DMS153 treated with DMSO at 0.1 percent for 48 hours (cell line): Measurements from ENCODE around the gene GOLGA6L7.
"Not testable (repeated sequence)": the region's sequence is repeated elsewhere in the genome, so short reads cannot be mapped to it uniquely, and the experiment has no call there.

Source experiments
- DNase-seq: peaks from one replicate; lab custom pipeline; 2025; ENCODE audit not compliant: unreplicated experiment; lab: John Stamatoyannopoulos, UW

Gene GOLGA6L7

GRCh38 chr15:28847959-28848358 is 485 bp downstream of the GOLGA6L7 start:
- DNase-seq: not testable (repeated sequence)

DNA sequence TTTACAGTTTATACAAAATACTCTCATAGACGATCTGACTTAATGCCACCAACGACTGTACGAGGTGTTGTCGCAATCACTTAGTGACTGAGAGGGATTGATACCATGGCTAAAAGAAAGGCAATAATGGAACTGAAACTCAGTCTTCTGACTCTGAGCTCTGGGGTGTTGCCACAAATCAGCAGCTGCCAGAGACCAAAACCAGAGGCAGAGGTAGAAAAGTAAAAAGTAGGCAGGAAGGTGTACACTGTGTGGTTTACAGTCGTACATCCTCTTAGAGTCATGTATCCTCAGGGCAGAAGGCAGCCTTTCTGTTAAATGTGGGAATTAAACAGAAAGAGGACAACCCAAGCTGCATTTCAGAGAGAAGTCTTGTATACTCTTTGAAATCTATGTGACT is 1.2 kb downstream of the GOLGA6L7 start:
- DNase-seq: not testable (repeated sequence)

- DNase-seq: not testable (repeated sequence)
Measured at GRCh38 chr15:28844147-28844546, 4.3 kb downstream of the GOLGA6L7 start.

DNA sequence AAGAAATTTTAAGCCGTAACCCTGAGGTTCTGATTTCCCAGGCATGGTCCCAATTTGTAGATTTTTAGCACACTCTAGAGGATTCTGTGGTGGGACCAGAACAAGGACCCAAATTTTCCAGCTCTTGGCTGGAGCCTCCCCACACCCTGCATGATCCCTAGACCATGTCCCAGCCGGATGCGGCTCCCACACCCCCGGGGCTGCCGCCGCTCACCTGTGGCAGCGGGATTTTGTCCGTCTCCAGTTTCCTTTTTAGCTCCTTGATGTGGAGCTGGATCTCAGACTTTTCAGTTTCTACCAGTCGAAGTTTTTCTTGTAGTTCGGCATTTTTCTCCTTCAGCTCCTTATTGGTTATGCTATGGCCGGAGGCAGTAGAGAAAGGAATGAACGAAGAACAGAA is 4.9 kb downstream of the GOLGA6L7 start:
- DNase-seq: not testable (repeated sequence)

DNA sequence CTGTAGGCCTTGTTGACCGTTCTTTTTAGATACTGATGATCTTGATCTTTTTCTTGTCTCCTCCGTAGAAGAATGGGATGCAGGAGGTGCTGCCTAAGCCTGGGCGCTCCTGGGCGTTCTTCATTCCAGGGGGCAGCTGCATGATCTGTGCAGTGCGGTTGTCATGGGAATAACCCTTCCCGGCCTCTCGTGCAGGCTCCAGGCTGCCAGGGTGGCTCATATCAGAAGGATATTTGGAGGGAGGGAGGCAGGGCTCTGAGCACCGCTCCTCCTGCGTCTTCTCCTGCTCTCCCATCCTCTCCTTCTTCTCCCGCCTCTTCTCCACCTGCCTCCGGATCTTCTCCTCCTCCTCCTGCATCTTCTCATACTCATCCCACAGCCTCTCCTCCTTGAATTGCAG is 6.2 kb downstream of the GOLGA6L7 start:
- not testable (repeated sequence) for DNase-seq

- not testable (repeated sequence) for DNase-seq
Measured at GRCh38 chr15:28840285-28840684, 8.2 kb downstream of the GOLGA6L7 start.

DNA sequence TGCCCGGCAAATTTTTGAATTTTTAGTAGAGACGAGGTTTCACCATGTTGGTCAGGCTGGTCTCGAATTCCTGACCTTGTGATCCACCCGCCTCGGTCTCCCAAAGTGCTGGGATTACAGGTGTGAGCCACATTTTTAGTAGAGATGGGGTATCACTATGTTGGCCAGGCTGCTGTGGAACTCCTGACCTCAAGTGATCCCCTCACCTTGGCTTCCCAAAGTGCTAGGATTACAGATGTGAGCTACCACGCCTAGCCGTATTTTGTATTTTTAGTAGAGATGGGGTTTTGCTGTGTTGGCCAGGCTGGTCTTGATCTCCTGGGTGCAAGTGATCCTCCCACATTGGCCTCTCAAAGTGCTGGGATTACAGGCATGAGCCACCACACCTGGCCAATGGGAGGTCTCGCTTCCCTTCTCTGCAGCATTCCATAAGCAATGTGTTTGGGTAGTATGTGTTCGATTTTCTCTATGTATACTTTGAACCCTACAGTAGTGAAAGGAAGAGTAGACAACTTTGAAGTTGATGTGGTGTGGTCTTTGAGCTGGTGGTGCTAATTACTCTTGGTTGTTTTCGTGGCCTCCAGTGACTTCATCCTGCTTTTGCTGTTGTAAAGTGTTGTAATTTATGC is 13.4 kb downstream of the GOLGA6L7 start:
- DNase-seq: not testable (repeated sequence)

GRCh38 chr15:28831897-28832587 is 16.4 kb downstream of the GOLGA6L7 start:
- DNase-seq: peak; percentile 27

DNA sequence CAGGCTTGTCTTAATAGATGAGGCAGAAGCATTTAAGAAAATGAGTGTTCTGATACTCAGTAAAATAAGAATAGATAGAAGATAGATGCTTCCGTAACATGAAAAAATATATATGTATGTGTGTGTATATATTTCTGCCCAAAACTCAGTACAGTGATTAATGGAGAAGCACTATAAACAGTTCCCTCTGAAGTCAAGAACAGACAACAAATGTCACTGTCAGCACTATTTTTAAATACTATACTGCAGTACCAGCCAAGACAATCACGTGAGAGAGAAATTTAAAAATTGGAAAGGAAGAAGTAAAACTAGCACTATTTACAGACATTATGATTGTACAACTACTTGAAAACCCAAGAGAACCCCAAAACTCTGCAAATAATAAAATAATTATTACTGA is 27.0 kb downstream of the GOLGA6L7 start:
- DNase-seq: not testable (repeated sequence)

DNA sequence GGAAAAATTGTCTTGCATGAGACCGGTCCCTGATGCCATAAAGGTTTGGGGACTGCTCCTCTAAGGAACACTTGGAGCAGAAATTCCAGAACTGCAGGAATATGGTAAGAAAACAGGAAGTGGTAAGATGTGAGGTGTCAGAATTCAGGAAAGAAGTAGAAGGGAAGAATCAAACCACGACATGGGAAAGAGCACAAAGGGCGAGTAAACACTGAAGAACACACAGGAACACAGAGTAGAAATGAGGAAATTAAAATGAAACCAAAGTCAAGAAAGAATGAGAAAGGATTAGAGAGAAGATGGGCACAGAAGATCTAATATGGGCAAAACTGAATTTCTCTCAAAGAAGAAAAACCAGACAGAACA is 28.5 kb downstream of the GOLGA6L7 start:
- not testable (repeated sequence) for DNase-seq

DNA sequence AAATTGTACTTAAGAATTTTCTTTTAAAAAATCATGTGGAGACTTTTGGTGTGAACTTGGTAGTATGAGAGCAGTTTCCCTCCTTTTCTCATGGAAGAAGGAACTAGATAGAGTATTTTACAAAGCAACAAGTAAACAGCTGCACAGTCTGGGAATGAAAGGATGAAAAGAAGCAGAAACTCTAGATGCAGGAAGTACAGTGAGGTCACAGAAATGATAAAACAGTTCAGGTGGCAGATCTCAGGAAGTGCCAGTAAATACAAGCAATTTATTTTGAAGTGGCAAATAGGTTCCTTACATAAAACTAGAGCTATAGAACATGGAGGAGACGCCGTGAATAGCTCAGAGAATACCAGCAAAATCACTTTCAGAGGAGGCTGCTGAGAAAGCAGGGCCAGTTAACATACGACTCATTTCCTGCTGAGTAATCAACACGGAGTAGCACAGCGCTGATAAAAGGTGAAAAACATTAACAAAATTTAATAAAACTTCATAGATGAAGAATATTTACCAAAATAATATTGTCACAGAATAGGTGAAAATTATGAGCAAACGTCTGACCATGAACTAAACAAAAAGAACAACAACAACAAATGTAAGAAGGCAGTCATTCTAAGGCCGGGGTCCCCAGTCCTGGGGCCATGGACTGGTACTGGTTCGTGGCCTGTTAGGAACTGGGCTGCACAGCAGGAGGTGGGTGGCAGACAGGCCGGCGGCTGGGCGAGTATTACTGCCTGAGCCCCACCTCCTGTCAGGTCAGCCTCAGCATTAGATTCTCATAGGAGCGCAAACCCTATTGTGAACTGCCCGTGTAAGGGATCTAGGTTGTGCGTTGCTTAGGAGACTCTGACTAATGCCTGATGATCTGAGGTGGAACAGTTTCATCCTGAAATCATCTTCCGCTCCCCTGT is 29.2 kb downstream of the GOLGA6L7 start:
- DNase-seq: not testable (repeated sequence)

- DNase-seq: not testable (repeated sequence)
Measured at GRCh38 chr15:28818168-28818567, 30.3 kb downstream of the GOLGA6L7 start.

- DNase-seq: not testable (repeated sequence)
Measured at GRCh38 chr15:28814059-28814458, 34.4 kb downstream of the GOLGA6L7 start.

- not testable (repeated sequence) for DNase-seq
Measured at GRCh38 chr15:28813392-28813791, 35.1 kb downstream of the GOLGA6L7 start.

DNA sequence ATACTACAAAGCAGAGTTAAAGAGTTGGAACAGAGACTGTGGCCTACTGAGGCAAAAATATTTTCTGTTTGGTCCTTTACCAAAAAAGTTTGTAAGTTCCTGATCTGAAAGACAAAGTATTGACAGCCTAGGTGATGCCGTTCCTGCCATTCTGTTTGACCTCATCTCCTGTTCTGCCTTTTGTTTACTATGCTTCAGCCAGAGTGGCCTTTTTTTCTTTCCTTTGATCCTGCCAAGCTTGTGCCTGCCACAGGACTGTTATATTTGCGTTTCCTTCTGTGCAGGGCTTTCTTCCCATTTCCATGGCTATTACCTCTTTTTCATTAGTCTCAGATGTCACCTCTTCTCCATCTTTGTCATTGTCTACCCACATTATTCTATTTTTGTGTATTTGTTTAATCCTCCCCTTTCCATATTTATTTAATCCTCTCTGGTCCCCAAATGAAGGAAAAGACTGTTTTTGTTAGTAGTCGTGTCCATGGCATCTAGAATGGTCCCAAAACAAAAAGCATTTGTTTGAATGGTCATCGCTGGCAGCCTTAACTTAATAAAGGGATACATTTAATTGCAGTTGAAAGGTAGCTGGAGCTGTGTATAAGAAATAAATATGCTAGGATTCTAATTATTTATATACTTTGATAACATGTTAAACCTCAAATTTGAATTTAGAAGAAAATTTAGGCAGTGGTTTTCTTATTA is 36.4 kb downstream of the GOLGA6L7 start:
- DNase-seq: not testable (repeated sequence)

GRCh38 chr15:28810444-28810843 is 38.0 kb downstream of the GOLGA6L7 start:
- not testable (repeated sequence) for DNase-seq

- DNase-seq: not testable (repeated sequence)
Measured at GRCh38 chr15:28808136-28808535, 40.3 kb downstream of the GOLGA6L7 start.

GRCh38 chr15:28800366-28800765 is 48.1 kb downstream of the GOLGA6L7 start:
- not testable (repeated sequence) for DNase-seq

GRCh38 chr15:28798234-28798633 is 50.2 kb downstream of the GOLGA6L7 start:
- DNase-seq: not testable (repeated sequence)

- not testable (repeated sequence) for DNase-seq
Measured at GRCh38 chr15:28794231-28794630, 54.2 kb downstream of the GOLGA6L7 start.
